ENCODE data around the gene PARL.
A peak's percentile ranks its signal among the peaks of the same experiment; 100 is the strongest.

PARL gene

GRCh38 chr3:183845608-183846288, 38.9 kb downstream of the PARL start:
- DNase-seq, result no peak

DNA sequence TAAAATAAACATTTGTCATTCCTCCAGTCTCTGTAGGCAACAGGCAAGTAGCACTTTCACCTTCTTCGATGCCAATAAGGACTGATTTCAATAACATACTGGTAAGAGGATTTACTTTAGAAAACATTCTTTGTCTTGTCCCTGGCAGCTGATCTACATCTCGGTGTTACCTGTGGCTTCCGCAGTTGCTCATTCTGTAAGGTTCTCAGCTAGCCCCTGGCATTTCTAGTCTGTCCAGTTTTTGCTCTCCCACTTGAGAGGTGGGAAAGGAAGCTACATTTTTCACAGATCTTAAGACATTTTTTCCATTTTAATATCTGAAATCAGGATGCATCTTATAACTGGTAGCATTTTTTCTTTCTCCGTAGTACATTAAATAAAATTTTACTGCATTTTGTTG, 39.6 kb downstream of the PARL start:
- no peak for DNase-seq

GRCh38 chr3:183844606-183845005, 40.1 kb downstream of the PARL start:
- no peak for DNase-seq

GRCh38 chr3:183839751-183840150, 44.9 kb downstream of the PARL start:
- no peak for DNase-seq

GRCh38 chr3:183837894-183838293, 46.8 kb downstream of the PARL start:
- no peak for DNase-seq

DNA sequence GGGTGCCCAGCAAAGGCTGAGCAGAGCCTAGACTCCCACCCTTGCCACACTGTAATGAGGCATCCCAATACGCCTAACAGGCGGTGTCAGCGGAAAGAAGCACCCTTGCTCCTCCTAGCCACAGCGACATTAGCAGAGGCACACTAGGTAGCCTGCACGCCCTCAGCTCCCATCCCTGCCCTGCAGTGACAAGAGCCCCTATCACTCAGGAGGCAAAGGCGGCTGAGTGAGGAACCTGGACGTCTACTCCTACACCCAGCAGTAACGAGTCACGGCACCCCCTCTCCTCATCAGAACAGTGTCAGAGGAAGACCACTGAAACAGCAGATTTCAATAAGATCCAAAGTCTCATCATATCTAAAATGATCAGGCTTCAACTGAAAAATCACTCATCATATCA, 47.3 kb downstream of the PARL start:
- no peak for DNase-seq

- DNase-seq, result no peak
Measured at GRCh38 chr3:183833516-183833915, 51.2 kb downstream of the PARL start.

DNA sequence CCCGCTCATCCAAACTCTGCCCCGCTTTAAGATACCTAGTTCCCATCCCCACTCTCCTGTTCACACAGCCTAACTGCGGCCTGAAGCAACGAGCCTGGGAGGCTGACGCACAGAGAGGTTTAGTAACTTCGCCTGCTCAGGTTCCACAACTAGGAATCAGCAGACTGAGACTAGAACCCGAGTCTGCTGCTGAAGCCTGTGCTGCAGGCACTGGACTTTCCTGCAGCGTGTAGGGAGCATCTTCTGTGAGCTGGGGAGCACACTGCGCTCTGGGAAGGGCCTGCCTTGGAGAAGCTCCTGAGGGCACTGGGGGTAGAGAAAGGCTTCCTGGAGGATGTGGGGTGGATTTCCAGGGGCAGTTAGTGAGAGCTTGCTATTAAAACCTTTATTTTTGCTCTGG, 54.5 kb downstream of the PARL start:
- DNase-seq, result no peak

DNA sequence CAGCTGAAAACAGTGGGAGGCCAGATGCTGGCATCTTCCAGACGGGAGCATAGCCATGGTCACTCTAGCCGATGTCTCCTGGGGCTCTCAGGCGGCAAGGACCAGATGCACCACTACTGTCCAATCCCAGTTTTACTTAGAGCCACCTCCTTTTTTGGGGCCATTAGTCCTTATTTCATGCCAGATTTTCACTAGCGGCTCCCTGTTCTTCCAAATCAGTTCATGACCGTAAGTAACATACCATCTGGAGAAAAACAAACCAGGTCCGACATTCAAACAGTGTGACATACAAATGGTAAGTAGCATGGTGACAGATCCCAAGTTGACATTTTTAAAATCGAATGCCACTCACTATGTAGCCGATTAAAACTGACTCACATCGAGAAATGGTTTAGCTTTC, 55.2 kb downstream of the PARL start:
- DNase-seq, result no peak

DNA sequence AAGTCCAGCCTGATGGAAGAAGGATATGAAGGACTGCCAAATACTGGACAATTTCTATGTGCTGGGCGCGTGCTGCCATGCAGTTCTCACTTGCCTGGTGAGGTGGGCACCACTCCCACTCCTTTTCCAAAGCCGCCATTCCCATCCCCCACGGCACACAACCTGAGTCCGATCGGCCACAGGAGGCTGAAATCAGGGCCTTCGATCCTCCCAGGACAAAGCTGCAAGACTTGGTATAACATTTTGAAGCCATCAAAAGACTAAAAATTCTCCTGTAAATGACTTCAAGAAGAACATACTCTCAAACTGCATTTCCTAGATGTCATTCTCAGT, 56.2 kb downstream of the PARL start:
- no peak for DNase-seq

DNA sequence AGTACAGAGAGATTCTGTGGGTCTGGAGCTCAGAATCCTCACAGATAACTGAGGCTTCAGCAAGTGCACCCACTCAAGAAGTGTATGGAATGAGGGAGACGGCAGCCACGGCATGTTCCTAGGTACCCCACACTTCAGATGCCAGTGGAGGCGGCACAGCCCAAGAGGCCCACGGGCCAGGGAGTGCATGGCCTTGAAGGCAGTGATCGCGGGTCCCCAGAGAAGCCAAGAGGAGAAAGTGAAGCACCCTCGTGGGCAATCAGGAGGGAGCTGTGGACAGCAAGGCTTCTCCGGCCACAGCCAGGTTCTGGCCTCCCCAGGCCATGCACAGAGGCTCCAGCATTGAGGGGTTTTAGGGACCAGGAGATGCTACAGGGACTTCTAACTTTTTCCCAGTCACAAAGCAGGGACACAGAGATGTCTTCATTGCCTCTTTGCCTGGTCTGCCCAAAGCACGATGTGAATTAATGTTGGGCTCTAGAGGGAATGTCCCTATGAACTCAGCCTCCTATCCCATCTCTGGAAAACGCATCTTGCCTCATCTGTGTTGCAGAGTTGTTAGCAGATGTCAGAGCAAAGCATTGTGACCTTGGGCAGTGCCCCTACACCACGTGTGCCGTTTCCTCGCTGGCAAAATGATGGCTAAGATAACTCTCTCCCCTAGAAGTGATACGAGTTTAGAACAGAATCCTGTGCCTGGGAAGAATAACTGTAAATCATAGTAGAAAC, 56.7 kb downstream of the PARL start:
- DNase-seq, result no peak

- DNase-seq, result peak; percentile 64
Measured at GRCh38 chr3:183826448-183827250, 58.0 kb downstream of the PARL start.

DNA sequence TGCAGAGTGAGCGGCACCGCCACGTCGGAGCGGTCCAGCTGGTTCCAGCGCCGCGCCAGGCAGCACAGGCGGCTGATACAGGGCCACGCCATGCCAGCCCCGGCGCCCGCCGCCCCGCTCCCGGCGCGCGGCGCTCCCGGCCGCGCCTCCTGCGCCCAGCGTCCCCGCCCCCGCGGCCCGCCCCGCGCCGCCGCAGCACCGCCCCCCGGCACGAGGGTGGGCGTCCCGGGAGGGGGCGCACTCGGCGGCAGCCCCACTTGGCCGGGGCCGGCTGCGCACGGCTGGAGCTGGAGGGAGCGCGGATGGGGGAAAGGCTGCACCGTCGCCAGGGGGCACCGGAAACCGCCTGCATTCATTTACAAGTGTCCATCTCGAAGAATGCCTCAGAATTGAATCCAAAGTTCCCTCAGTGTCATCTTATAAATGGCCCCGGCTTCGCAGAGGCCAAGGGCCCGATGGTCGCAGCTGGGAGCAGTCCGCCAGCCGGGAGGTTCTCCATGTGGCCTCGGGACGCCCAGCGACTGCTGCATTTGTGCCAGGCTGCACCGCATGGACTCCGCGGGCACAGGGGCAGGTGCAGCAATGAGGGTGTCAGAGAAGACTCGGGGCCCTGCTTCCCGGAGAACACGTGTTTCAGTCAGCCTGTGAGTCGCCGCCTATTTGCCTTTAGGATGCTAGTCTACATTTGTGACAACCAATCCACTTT, 59.1 kb downstream of the PARL start, which contains the start of gene MAP6D1:
MAP6D1 (minus strand) TSS at position 122 of the 706 bp plus-strand sequence; CDS start at position 92, 30 bp downstream.
- DNase-seq, result peak; percentile 66

DNA sequence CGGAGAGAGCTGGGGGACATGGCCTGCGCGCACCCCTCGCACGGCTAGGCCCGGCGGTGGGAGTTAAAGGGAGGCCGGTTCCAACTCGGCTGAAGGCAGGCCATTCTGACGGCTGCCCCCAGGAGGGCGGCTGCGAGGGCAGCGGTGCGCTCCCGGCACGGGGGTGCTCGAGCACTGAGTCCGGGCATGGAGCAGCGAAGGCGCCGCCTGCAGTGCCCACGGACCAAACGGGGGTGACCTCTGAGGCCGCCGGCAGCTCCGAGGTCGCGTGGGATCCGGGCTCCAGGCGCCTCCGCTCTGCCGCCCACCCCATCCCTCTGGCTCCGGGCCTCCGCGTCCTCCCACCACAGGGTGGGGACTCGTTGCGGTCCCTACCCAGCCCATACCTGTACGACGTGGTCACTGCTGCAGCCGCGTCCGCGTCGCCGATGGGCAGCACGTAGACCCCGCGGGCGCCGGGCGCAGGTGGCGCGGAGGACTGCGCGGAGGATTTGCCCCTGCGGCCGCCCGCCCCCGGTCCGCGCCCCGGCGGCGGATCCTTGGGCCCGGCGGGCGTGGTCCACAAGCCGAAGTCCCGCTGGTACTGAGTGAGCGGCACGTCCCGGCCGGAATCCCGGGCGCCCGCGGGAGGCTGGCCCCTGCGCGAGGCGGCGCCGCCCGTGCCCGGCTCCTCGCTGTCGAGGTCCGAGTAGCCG, 59.8 kb downstream of the PARL start:
- DNase-seq, result no peak

- no peak for DNase-seq
Measured at GRCh38 chr3:183823963-183824362, 60.7 kb downstream of the PARL start.

GRCh38 chr3:183822631-183823030, 62.0 kb downstream of the PARL start:
- DNase-seq, result no peak

- no peak for DNase-seq
Measured at GRCh38 chr3:183819831-183820230, 64.8 kb downstream of the PARL start.

DNA sequence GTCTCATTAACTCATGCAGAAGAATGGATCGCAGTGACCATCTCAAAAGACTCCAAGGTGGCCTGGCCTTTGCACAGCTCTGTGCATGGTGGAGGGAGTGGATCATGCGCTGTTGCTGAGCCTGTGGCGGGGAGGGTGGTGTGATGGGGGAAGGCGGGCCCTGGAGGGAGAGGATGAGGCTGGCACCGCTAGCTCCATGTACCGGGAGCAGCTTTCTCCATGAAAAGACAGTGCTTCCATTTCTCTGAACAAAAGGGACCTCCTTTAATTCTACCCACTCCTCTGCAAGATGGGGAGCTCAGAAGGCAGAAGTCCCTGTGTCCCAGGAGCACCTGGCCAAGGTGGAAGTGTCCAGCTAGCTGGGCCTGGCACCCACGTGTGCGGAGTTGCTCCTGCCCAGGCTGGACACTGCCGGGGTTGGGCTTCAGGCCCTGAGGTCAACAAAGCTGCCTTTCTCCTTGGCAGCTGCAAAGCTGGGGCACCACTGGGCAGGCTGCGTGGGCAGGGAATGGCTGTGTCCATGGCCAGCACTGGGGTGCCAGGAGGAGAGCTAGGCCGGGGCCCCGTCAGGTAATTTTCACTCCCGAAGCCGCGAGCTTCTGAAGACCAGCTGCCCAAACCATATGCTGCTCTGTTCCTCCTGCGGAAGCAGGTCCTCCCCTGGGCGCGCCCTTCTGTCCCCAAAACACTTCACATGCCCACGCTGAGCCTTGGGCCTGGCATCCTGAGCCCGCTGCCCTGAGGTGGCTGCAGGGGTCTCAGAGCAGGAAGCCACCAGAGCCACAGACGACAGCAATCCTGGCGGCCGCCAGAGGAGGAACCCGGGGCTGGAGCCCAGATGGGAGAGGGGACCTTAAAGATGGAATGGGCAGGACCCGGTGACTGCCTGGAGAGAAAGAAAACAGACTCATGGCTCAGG, 65.7 kb downstream of the PARL start:
- peak; percentile 39 for DNase-seq

- no peak for DNase-seq
Measured at GRCh38 chr3:183818041-183818620, 66.5 kb downstream of the PARL start.

DNA sequence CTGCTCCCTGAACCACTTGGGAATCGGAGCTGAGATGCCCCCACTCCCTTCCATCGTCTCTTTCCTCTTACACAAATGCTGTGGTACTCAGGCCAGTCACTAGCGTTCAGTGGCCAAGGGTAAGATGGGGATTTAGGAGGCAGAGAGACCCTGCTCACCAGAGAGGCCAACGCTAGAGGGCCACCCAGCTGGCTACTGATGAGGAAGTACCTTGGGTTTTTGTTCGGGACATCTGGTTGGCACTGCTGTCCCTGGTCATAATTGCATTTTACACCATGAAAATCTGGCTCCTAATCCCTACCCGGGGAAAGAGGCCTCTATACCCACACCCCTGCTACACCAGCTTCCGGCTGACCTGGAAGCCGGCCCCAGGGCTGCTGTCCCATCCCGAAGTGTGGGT, 67.0 kb downstream of the PARL start:
- no peak for DNase-seq
